HL-60/S4 treated with retinoic acid at 250 ng/mL for 4 days and 3 days (cell line): ENCODE results near the gene ETV5.

Source experiments
- in situ Hi-C: fragments of 300-500 bp; cut with MboI; formaldehyde crosslinking; loops from 2 replicates; pipeline ENCODE4 v1.7.0; 2022; ENCODE audit warnings: low sequenced_read_pairs

Gene ETV5

DNA sequence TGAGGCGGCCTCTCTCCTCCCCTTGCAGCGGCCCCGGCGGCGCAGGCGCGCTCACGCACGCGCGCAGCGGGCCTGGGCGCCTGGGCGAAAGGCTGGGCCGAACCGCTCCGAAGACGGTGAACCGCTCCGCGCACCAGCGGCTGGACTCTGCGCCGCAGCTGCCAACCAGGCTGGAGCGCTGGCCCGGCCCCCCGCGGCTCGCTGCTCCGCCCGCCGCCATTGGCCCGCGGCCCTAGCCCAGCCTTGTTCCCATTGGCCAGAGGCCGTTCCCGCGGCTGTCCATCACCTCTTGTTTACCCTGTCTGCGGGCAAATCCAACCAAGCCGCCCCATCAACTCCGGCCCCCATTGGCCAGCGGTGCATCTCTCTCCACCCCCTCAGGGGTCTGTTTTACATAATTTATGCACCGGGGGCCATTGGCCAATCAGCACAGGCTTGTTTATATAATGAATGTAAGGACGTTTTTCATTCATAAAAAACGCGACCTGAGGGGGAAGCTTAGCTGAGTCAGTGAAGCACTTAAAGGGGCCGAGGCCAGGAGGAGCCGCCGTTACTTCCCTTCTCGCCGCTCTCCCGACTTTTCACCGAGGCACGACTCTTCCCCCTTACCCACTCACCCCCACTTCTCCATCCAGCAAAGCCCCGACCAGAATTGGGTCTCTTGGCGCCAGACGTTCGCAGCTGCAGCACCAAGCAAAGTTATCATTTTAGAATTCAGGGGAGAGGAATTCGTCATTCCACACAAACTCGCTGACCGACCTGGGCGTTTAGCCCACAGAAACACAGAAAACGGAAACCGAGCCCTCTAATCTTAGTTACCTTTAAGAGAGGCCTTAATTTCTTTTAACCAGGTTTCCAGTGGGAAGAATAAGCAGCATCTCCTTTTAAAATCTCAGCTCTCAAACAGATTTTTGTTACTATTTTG, at the start of gene ETV5:
ETV5 (minus strand) TSS at position 149 of the 925 bp plus-strand sequence. CDS start 3,221 bp downstream, outside the sequence.
- in situ Hi-C loops, result no loop called here

DNA sequence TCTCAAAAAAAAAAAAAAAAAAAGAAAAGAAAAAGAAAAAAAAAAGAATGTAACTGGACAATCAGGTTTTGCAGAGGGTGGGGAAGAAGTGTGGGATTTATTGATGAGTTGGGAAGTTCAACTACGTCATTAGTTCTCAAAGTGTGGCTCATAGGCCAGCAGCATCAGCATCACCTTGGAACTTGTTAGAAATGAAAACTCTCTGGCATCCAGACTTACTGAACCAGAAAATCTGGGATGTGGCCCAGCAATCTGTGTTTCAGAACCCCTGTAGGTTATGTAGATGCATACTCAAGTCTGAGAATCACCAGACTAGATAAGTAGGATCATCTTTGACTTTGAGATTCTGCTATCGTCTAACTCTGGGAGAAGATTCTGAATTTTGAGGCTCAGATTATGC, 45.8 kb upstream of the ETV5 start:
- in situ Hi-C loops, result no loop called here

DNA sequence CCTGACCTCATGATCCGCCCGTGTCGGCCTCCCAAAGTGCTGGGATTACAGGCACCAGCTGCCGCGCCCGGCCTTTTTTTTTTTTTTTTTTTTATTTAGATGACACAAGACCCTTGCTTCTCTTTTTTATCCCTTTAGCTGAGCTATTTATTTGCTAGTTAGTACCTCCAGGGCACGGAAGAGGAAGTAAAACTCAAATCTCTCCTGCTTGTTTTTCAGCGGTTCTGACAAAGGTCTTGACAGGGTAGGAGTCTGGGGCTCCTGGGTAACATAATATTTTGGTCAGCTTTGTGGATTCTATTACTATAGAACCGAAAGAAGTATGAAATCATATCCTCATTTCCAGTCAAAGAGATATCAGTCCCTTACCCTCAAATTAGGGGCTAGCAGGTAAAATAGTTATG, 44.0 kb upstream of the ETV5 start:
- in situ Hi-C loops, result no loop called here

DNA sequence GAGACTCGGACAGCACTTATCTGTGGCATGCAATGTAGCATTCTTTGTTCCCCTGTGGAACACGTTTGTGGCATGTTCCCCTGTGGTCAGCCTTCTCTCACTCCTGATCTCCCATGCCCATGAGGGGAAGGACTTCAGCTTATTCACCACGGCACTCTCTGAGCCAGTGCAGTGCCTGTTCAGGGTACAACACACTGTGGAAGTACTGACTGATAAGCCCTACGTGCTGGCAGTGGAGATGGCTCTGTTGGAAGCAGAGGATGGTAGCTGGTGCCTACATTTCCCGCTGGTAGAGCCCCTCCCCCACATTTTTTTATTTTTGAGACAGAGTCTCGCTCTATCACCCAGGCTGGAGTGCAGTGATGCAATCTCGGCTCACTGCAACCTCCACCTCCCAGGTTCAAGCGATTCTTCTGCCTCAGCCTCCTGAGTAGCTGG, 43.5 kb upstream of the ETV5 start:
- in situ Hi-C loops, result no loop called here

DNA sequence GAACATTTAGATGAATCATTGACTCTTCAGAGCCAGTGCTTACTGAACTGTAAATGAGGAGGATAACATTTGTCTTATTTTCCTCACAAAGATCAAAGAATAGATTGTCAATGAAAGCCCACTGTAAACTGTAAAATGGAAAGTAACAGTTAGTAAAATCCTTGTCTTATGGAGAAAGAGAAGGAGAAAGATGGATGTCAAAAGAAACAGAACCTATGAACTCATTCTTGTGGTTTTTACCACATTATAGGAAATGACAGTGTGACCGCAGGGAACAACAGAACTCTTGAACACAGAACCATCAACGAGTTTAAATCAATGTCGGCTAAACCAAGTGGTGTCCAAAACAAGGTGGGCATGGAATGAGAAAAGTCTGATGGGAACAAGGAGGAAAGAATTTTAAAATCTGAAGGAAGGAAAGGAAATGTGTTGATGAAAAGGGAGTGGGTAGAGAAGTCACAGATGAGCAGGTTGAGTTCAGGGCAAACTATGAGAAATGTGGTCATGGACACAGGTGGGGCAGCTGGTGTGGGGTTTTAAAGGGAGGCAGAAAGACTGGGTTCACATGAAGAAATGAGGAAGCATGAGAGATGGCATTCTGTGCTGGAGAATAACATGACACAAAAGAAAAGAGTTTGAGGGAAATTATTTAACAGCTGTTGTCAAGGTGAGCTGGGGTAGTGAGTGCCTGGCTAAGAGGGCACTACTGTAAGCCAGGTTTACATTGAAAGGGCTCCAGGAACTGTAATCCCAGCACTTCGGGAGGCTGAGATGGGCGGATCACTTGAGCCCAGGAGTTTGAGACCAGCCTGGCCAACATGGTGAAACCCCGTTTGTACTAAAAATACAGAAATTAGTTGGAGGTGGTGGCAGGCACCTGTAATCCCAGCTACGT, 42.4 kb upstream of the ETV5 start:
- in situ Hi-C loops, result no loop called here

DNA sequence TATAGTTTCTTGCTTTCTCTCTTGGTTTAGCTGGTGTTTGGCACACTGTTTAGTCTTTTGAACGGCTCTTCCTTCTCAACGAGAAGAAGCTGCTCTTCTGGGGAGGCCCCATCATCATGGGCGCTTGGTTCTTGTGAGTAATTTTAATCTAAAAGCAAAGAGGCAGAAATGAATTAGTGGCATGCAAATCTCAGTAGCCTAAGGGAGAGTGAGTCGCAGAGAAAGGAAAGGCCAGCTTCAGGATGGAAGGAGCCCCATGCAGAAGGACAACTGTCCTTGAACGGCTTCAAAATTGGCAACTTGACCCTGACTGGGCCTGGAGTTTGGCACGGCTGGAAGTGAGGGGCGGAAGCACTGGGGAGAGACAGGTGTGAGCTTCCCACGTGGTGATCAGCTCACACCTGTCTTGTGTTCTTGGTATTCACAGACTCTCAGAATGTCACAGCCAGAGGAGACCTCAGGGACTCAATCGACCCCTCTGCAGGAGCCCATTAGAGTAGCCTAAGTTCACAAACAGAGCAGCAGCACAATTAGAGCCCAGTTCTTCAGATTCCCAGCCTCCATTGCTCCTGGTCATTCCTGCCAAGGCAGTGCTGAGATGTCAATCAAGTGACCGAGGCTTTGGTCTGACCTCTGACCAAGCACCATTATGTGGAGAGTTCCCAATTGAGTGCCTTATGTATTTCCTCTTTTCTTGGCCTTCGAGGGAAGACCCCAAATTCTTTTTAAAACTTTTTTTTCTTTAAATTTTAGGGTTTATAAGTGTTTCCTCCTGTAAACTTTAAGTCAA, 41.3 kb upstream of the ETV5 start:
- in situ Hi-C loops, result no loop called here

DNA sequence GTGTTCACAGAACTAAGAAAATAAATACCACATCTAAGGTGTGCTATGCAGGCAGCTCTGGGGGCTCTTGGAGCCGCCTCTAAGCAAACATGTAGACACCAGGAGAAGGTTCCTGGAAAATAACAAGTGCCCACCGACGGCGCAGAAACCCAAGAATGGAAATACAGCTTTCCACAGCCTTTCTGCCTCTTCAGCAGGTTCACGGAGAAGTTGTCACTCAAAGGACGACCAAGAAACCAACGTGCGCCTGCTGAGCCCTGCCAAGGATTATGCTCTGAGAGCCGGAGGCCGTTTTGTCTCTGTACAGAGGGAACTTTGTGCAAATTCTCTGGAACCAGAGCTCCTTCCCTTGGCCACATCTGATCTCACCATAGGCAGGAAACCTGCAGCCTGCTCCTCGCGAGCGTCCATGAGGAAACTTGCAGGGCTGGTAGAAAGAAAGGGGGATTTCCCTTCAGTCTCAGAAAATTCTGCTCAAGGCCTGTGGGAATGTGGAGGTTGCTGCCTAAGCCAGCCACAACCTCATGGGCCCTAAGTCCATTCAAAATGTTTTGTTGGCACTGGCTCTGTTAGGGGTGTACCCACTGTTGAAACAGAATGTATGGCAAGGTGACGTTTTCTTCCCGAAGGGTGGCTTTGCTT, 40.6 kb upstream of the ETV5 start:
- in situ Hi-C loops, result no loop called here

DNA sequence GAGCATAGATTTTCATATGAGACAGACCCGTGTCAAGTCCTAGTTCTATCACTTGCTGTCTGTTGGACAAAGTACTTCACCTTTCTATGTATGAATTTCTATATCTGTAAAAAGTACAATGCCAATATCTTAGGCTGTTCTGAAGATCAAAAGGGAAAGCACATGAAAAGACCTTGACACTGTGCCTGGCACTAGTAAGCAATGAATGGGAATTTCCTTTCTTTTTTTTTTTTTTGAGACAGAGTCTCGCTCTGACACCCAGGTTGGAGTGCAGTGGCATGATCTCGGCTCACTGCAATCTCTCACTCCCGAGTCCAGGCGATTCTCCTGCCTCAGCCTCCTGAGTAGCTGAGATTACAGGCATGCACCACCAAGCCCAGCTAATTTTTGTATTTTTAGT, 35.4 kb upstream of the ETV5 start:
- in situ Hi-C loops, result no loop called here

DNA sequence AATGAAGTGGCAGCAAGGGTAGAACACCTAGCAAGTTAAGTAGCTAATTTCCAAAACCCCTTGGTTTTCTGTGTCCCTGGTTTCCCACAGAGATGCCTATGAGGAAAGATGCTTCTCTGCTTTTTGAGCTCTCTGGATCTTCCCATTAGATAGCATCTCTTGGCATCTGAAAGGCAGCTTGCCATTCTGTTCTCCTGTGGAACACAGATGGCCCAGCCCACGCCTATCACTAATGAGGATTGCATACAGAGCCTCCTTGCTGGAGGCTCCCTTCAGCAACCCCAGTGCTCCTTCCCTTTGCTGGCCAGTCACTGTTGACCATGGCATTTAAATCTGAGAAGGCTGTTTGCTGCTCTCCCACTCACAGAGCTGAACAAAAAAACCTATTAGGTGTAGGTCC, 34.4 kb upstream of the ETV5 start:
- in situ Hi-C loops, result no loop called here

DNA sequence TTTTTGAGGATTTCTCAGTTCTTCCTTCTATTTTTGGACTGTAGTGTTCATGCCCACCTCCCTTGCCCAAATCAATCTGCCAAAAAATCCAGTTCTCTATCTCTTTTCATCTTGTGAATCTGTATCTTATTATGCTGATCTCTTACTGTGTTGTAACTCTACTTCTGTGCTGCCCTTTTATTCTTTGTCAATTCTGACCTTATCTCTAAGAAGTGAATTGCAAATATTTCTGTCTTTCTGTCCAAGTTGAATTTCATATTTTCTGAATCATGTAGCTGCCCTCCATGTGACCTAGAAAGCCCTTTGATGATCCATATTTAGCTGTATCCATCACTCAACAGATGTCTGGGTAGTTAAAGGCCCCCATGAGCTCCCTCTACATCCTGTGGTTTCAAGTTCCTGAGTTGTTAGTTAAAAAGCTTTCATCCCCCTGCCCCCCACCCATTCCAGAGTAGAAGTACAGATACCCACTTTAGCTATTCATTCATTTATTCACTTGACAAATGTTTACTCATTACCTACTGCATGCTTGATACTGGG, 33.6 kb upstream of the ETV5 start:
- in situ Hi-C loops, result no loop called here

DNA sequence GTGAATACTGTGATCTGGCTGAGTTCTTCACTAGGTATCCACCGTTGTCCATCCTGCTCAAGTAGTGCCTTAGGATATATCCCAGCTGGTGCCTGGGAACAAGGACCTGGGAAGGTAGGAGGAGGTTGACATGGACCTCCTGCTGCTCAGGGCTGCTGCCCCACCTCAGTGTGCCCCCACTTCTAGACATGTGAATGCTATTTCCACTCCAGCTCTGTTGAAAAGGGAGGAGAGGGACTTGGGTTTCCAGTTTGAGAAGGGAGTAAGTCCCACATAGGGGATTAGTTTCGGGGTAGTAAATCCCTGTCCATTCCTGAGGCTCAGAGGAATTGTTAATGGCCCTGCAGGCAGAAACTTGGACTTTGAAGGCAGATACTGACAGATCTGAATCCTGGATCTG, 32.9 kb upstream of the ETV5 start:
- in situ Hi-C loops, result no loop called here

DNA sequence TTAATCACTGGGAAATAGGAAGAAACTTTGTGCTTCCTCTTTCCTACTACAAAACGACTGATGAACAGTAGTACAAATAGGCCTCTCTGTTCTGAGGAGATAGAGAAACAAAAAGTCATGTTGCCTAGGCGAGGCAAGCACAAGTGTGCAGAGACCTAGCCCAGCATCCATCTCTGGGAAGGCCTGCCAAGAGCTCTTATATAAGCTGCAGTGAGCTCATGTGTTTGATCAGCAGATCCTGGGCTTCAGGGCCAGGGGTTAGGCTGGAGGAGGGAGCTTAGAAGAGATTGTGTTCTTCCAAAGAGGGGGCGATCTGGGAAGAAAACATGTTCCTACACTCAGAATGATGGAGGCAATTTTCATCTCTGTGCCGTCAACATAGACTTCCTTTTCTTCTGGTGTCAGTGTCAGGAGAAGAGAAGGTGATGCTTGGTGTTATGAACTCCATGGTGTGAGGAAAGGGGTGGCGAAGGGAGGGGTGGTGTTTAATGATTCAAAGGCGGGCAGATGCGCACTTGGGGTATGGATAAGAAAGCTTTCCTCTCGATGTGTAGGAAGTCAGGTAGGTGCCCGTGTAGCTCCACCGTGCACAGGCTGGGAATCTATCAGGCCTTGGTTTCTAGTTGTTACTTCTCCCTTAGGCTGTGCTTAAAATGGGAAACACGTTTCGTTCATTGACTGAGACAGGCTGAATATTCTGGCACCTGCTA, 29.5 kb upstream of the ETV5 start:
- in situ Hi-C loops, result no loop called here

DNA sequence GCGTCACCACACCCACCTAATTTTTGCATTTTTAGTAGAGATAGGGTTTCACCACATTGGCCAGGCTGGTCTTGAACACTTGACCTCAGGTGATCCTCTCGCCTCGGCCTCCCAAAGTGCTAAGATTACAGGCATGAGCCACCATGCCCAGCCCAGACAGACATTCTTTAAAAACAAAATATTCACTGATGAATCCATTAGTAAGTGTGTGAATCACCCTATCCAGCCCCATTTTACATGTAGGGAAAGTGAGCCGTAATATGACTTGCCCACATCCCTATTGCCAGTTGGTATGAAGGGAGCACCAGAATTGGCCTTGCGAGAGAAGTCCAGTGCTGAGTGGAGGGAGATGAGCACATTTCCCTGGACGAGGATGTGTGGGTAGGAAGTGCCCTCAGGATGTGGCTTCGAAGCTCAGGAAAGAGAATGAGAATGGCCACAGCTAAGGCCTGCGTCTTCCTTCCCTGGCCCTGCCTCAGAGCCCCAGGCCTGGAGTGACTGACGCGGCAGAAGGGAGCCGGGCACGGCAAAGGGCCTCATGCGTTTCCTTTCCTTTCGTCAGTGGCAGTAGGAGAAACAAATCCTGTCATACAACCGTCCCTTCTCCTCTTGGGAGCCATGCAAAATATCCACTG, 28.3 kb upstream of the ETV5 start:
- in situ Hi-C loops, result no loop called here

DNA sequence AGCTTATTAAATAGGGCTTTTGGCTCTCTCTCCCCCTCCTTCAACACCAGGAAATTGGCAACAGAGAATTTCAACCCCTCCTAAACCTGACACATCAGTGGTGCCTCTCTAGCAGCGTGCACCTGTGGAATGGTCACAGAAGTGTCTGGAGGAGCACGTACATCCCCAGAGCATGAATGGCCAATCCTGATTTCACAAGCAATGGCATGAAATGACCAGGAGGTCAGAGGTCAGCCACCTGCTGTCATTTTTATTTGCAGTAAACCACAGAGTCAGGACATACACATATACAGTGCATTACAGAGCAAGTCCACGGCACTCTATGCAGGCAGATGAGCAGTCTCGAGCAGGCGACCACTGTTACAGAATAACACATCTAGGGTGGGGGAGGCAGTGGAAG, 25.1 kb upstream of the ETV5 start:
- in situ Hi-C loops, result no loop called here

DNA sequence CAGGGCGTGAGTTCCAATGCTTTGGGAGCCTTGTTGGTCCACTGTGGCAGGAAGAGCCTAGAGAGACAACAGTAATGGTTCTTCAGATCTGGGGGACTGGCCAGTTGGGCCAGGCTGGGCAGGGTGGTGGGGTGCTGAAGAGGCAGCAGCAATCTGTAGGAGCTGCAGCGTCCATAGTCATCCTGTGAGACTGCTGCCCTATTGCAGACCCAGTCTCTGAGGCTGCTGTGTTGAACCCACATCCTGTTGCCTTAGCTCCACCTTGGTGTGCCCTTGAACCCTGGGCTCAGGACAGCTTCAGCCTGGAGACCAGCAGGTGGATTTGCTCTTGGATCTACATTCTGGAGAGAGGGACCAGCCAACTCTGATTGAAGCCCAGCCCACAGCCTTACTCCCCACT, 23.6 kb upstream of the ETV5 start:
- in situ Hi-C loops, result no loop called here

DNA sequence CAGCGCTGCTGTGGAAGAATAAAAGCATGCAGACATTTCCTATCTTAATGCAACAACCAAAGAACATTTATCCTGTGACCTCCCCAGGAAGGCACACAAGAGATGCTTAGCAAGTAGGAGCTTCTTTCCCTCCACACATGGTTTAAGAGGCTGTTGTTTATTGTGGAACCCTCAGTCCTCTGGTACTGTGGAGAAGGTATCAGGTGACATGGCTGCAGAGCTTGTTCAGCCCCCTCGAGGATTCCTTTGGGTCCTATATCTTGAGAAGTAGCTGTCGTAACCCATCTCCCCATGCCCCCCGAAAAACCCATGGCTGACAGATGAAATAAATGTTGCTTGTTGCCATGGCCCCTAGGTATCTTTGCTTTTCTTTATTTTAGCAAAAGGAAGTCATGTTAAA, 20.3 kb upstream of the ETV5 start:
- in situ Hi-C loops, result no loop called here

DNA sequence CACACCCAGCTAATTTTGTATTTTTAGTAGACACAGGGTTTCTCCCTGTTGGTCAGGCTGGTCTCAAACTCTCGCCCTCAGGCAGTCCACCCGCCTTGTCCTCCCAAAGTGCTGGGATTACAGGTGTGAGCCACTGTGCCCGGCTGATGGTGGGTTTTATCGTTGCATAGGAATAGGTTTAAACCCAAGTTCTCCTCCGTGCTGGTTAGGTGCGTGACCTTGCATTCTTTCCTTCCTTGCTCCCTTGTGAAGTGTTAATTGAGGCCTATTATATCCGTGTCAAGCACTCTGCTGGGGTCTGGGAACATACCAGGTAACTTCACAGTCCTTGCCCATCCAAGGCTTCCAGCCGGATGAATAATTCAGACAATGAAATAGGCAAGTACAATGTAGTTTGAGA, 19.3 kb upstream of the ETV5 start:
- in situ Hi-C loops, result no loop called here

DNA sequence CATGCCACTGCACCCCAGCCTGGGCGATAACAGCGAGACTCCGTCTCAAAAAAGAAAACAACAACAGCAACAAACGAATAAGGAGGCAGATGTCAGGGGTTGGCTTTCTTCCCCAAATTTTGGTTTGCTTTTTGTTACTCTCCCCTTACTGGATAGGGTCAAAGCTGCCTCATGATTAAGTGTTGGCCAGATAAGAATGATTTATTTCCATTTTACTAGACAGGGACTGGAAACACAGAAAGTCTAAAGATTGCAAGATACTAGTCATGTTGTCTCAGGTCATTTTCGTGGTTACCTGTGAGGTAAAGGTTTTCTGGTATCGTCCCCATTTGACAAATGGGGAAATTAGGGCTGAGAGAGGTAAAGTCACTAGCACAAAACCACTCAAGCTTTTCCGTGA, 18.6 kb upstream of the ETV5 start:
- in situ Hi-C loops, result no loop called here

DNA sequence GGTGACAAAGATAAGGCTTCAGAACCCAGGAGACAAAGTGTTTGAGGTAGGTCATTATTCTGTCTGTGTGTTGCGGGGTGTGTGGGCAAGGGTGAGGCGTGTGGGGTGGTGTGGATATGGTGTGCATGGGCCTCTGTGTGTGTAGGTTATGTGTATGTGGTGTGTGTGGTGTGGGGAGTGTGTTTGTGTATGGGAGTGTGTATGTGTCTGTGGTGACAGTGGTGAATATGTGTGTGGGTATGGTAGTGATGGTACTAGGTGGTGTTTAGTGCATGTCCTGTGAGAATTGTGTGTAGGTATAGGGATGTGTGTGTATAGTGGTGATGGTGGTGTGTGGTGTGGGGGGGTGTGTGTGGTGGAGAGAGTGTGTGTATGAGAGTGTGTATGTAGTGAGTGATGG, 16.2 kb upstream of the ETV5 start:
- in situ Hi-C loops, result no loop called here
